Activated naive CD8-positive, alpha-beta T cell treated with anti-CD3 and anti-CD28 coated beads for 36 hours (primary cell): ENCODE results near the gene DAAM1. TPM values are rescaled to one million over a fixed set of nuclear protein-coding genes. Genes with fewer than 3 reads are reported as not detected.

Experiments used
- DNase-seq: peaks from one replicate; pipeline ENCODE4 v3.0.0; 2021
- H3K27ac Mint-ChIP-seq: one replicate; pipeline ENCODE4 v1.8.0; 2022; ENCODE audit warnings: mild to moderate bottlenecking, moderate library complexity, mixed read lengths
- H3K27me3 Mint-ChIP-seq: one replicate; pipeline ENCODE4 v1.8.0; 2022; ENCODE audit warnings: mild to moderate bottlenecking, mixed read lengths
- H3K36me3 Mint-ChIP-seq: one replicate; pipeline ENCODE4 v1.8.0; 2021; ENCODE audit warnings: mild to moderate bottlenecking, mixed read lengths
- H3K4me1 Mint-ChIP-seq: one replicate; pipeline ENCODE4 v1.8.0; 2021; ENCODE audit warnings: mixed read lengths
- H3K4me3 Mint-ChIP-seq: one replicate; pipeline ENCODE4 v1.8.0; 2022; ENCODE audit warnings: mild to moderate bottlenecking, moderate library complexity, mixed read lengths
- H3K9me3 Mint-ChIP-seq: one replicate; pipeline ENCODE4 v1.8.0; 2022; ENCODE audit warnings: mixed read lengths
- total RNA-seq, 2 experiments: library from RNA; stranded (reverse); gene quantifications; one replicate each; pipeline ENCODE4 v1.2.3, GENCODE V29; 2021

The DAAM1 gene
- total RNA-seq, 2 experiments from 2014 or later: 9.2 to 10.5 TPM

DNA sequence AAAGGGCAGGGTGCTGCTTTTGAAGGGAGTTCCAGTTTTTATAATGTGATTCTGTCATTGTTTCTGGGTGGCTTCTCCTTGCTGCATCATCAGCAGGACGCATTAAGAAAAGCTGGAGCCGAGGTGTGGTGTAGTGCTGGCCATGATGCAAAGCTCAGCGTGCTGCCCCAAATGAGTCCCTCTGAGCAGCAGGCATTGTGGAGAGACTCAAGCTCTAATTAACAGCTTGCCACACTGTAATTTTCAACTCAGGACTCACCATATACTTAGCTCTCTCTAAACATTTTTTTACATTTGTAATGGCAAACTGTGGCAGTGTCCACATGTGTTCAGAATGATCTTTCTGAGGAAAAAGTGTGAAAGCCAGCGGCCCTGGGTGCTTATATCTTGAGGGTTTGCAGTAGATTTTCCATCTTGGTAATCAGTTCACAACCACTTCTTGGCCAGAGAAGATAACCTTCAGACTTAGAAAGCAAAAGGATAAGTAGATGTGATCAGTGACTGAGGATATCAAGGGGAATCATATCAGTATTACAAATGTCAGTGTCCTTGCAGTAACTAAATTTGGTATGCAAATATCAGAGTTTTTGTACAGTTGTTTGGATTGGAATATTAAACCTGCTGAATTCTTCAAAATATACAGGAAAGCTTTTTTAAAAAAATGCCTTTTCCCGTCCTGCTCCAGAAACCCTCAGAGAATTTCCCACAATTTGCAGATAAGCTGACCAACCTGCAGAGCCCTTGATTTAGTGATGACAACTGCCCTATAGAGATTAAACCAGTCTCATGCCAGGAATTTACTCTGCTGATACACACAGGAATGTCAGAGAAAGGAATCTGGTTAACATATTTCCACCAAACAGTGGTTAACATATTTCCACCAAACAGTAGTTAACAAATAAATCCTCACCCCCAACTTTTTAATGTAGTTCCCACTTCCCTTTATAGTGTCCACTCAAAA lies 63.6 kb downstream of the DAAM1 start:
- H3K27me3 Mint-ChIP-seq: no peaks in the 10 kb centered on the region
- H3K4me3 Mint-ChIP-seq: no peak overlapping the region
- H3K36me3 Mint-ChIP-seq: peaks cover under 1% of the 10 kb centered on the region
- H3K27ac Mint-ChIP-seq: no peak overlapping the region
- peaks cover 2% of the 10 kb centered on the region for H3K4me1 Mint-ChIP-seq
- no peaks in the 10 kb centered on the region for H3K9me3 Mint-ChIP-seq
- no peak for DNase-seq

DNA sequence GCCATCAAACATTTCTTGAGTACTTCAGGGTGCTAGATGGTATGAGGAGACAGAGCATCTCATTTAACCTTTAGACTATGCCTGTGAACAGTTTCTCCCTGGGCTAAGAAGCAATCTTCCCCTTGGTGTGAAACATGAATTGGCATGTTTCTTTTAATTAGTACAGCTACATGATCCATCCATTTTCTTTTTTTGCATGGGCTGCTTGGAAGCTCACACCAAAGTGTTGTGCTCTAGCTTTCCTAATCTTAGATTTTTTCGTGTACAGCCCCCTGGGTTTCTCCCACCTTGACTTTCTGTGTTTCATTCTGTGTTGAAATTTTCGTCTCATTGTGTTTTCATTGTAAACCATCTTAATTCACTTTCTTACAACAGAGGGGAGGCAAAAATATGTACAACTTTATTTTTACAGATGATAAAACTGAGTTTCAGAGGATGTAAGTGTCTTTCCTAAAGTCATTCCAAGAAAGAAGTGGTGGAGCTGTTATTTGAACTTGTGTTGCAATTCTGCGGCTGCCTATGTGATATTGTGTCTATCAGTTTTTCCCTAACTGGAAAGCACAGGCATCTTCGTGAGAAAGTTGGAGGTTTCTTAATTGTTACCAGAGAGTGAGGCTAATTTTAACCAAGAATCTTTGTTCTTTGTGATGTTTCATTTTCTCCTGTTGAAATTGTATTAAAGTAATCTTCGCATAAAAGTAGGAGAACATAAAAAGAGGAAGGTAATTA lies 64.5 kb downstream of the DAAM1 start:
- H3K27me3 Mint-ChIP-seq: no peaks in the 10 kb centered on the region
- H3K4me1 Mint-ChIP-seq: peaks cover 2% of the 10 kb centered on the region
- H3K4me3 Mint-ChIP-seq: no peak overlapping the region
- no peaks in the 10 kb centered on the region for H3K9me3 Mint-ChIP-seq
- no peak for DNase-seq
- H3K27ac Mint-ChIP-seq: no peak overlapping the region
- peaks cover 6% of the 10 kb centered on the region for H3K36me3 Mint-ChIP-seq

DNA sequence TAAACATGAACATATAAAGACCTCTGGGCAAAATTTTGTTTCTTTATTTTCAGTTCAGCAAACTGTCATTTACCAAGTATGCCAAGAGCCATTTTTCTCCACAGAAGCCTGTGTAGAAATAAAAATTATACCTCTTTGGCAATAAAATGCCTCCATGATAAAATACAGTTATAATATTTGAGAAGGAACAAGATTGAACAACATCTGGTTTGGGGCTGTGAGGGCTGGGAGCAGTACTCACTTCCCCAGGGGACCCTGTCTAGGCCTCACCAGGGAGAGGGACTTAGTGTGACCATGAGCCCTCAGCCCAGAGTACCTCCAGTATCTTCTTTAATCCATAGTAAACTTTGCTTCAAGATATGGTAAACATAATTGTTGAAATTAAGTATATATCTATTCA lies 65.1 kb downstream of the DAAM1 start:
- Mint-ChIP-seq H3K9me3 (no peaks in the 10 kb centered on the region), H3K36me3 (peaks cover 6% of the 10 kb centered on the region), H3K4me1 (peaks cover 2% of the 10 kb centered on the region), H3K27ac (no peak overlapping the region), H3K4me3 (no peak overlapping the region), H3K27me3 (no peaks in the 10 kb centered on the region)
- DNase-seq: no peak

DNA sequence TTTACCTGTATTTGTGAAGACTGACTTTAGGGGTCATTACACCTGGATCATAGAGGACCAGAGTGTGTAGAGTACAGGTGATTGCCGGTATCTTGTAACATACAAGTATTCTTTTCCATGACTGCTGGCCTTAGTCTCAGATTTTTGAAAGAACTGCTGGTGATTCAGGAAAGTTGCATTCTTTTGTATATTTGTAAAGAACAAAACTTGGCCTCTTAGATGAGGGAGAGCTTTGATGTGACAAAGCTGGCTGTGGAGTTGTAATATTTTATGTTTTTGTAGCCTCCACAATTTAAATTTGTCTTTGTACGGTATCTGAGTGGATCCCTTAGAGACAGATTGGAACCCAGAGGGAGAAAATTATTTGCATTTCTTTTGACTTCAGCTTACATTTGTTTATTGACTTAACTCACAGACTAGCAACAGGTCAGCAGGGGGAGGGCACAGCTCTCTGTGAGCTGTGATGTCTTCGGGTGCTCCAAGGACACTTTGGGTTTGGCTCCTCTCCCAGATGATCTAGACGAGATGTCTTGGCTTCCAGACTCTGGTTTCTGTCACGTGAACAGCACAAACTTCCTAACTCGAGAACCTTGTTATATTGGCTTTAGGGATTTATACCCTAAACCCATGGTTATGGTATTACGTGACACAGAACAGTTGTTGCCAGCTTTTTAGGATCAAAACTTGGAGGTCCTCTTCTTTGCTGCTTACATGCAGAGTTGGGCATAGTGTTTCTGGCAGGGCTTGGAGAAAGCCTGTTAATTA lies 65.9 kb downstream of the DAAM1 start:
- no peak for DNase-seq
- no peaks in the 10 kb centered on the region for H3K27me3 Mint-ChIP-seq
- H3K4me3 Mint-ChIP-seq: no peak overlapping the region
- H3K4me1 Mint-ChIP-seq: peaks cover 2% of the 10 kb centered on the region
- H3K9me3 Mint-ChIP-seq: no peaks in the 10 kb centered on the region
- H3K27ac Mint-ChIP-seq: no peak overlapping the region
- peaks cover 6% of the 10 kb centered on the region for H3K36me3 Mint-ChIP-seq

DNA sequence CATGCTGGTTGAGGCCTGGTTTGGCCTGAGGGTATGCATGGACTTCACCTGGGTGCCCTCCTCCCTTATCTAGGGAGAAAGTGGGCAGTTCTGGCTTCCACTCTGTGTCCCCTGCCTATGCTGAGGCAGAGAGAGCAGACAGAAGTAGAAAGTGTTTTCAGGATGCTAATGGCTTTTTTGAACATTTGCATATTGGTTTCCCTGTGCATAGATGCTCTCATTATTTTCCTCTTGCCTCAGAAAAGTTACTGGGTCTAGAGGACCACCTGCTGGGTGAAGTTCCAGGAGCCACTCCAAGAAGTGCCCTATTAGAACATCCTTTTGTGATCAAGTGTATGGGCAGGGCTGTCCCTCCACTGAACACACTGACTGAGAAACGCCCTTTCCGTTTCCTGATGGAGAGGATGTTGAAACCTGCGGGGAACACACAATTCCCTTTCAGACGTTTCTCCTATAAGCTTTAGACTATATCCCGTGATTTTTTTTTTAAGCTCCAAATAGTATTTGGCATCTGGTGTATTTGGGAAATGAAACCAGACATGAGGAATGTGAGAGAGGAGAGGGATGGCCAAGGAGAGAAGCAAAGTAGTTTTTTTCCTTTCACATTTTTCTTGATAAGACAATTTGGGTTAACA lies 66.6 kb downstream of the DAAM1 start:
- no peaks in the 10 kb centered on the region for H3K27me3 Mint-ChIP-seq
- no peak for DNase-seq

DNA sequence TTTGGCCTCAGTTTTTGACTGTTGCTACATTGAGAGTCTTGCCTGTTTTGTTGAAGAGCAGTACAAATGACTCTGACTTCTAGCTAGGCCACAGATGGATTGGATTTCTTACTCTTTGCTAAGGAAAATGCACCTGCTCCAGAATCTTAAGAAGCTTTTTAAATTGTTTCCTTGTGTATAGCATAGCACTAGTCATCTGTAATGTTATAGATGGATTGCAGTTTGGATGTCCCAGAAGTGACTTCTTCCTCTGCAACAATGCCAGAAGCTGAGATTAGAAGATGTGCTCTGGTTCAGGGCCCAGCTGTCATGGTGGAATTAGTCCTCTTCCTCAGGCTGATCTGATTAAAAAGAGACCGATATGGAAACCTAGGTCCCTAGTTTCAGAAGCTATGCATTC lies 67.9 kb downstream of the DAAM1 start:
- Mint-ChIP-seq H3K27me3 (no peaks in the 10 kb centered on the region), H3K27ac (no peak overlapping the region), H3K36me3 (peaks cover 6% of the 10 kb centered on the region), H3K4me1 (no peaks in the 10 kb centered on the region), H3K9me3 (no peaks in the 10 kb centered on the region), H3K4me3 (no peak overlapping the region)
- DNase-seq: no peak

More for the DNA sequence above, 66.6 kb downstream of the DAAM1 start:
- Mint-ChIP-seq H3K36me3 (peaks cover 6% of the 10 kb centered on the region), H3K4me1 (peaks cover 2% of the 10 kb centered on the region), H3K9me3 (no peaks in the 10 kb centered on the region), H3K4me3 (no peak overlapping the region), H3K27ac (no peak overlapping the region)

DNA sequence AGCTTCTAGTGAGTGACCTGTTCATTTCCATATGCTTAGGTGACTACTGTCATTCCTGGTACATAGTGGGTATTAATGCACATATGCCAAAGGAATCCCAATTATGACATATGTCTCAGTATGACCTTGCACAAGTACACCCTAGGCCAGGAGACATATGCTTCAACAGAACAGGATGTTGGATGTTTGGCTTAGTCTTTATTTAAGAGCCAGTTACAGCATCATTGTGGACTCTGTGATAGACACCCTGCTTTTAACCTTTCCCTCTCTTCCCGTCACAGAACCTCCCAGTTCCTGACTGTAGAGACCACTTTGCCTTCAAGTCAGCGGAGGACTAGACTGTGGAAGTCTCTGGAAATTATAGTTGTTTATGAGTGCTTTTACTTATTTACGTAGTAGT lies 72.9 kb downstream of the DAAM1 start:
- no peak overlapping the region for H3K27ac Mint-ChIP-seq
- H3K36me3 Mint-ChIP-seq: peaks cover 25% of the 10 kb centered on the region
- H3K4me1 Mint-ChIP-seq: peaks cover 7% of the 10 kb centered on the region
- no peak for DNase-seq
- H3K4me3 Mint-ChIP-seq: no peak overlapping the region
- no peaks in the 10 kb centered on the region for H3K27me3 Mint-ChIP-seq
- H3K9me3 Mint-ChIP-seq: no peaks in the 10 kb centered on the region

DNA sequence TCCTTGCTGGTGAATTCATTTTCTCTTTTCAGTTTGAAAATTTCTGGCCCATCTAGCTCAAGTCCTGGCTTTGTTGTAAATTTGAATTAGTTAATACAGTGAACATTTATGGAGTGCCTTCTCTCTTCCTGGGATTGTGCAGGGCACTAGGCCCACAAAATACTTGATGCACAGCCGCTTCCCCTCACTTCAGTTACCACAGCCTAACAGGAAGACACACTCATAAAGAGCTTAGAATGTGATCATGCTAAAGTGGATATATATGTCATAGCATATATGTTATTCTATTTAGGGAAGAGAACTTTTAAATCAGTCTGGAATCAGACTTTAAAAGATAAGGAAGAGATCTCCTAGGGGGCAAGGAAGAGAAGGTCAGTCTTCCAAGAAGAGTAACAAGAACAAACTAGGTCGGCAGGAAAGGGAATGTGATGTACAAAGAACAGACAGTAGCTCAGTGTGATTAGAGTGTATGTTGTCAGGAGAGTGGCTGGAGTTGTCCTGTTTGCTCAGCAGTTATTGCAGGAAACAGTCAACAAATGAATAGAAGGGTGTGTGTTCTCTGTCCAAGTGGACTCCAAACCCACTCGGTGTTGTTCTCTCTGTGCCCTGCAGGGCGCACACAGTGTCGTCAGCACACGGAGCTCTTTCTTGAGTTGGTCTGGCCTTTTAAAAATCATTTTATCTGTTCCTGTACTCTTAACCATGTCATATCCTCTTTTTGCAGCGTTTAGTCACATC lies 74.4 kb downstream of the DAAM1 start:
- Mint-ChIP-seq H3K27me3 (no peaks in the 10 kb centered on the region), H3K4me3 (no peak overlapping the region), H3K36me3 (peaks cover 22% of the 10 kb centered on the region), H3K27ac (no peak overlapping the region), H3K4me1 (peaks cover 11% of the 10 kb centered on the region), H3K9me3 (no peaks in the 10 kb centered on the region)
- DNase-seq: no peak

DNA sequence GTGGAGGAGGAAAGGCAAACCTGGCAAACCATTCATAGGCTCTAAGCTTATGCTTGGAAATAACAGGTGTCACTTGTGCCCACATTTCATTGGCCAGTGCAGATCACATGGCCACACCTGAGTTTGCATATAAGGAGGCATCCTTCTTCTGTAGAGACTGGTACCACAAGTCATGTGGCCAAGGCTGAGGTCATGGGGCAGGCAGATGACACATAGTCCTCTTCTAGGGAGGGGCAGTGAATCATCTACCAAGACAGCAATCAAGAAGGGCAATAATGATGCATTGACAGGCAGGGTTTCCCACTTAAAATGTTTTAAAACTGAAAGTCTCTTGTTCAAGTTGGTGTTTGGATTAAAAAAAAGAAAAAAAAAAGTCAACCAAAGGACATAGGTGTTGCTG lies 77.3 kb downstream of the DAAM1 start:
- Mint-ChIP-seq H3K27me3 (no peaks in the 10 kb centered on the region), H3K4me1 (peaks cover 11% of the 10 kb centered on the region), H3K9me3 (no peaks in the 10 kb centered on the region), H3K27ac (no peak overlapping the region), H3K36me3 (peaks cover 29% of the 10 kb centered on the region), H3K4me3 (no peak overlapping the region)
- DNase-seq: peak; percentile 40

DNA sequence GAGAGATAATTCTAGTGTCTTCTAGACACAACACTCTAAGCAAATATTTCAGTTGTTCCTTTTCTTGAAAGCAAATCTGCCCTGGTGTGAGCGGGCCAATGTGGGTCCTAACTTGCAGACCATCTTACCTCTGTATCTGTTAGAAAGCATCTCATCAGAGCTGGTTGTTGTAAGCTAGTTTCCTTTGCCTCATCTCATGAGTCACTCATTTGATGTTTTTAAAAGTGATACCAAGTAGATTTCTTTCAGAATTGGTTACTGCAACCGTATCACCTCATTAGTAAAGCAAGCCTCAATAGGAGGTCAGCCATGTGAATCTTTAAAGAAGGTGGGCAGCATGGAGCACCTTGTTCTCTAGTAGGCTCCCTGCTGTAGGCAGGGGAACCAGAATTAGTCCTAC lies 78.6 kb downstream of the DAAM1 start:
- no peaks in the 10 kb centered on the region for H3K9me3 Mint-ChIP-seq
- no peaks in the 10 kb centered on the region for H3K27me3 Mint-ChIP-seq
- peaks cover 11% of the 10 kb centered on the region for H3K4me1 Mint-ChIP-seq
- H3K27ac Mint-ChIP-seq: no peak overlapping the region
- no peak overlapping the region for H3K4me3 Mint-ChIP-seq
- DNase-seq: no peak
- H3K36me3 Mint-ChIP-seq: peaks cover 29% of the 10 kb centered on the region

DNA sequence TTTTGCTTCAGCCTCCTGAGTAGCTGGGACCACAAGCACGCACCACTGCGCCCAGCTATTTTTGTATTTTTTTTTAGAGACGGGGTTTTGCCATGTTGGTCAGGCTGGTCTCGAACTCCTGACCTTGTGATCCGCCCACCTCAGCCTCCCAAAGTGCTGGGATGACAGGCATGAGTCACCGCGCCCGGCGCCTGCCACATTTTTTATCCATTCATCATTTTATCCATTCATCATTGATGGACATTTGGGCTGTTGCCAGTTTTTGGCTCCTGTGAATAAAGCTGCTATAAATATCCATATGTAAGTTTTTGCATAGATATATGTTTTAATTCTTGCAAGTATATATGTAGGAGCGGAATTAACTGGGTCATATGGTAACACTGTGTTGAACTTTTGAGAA lies 79.5 kb downstream of the DAAM1 start:
- no peaks in the 10 kb centered on the region for H3K9me3 Mint-ChIP-seq
- no peaks in the 10 kb centered on the region for H3K27me3 Mint-ChIP-seq
- H3K27ac Mint-ChIP-seq: no peak overlapping the region
- H3K4me3 Mint-ChIP-seq: no peak overlapping the region
- no peak for DNase-seq
- peaks cover 29% of the 10 kb centered on the region for H3K36me3 Mint-ChIP-seq
- peaks cover 11% of the 10 kb centered on the region for H3K4me1 Mint-ChIP-seq

DNA sequence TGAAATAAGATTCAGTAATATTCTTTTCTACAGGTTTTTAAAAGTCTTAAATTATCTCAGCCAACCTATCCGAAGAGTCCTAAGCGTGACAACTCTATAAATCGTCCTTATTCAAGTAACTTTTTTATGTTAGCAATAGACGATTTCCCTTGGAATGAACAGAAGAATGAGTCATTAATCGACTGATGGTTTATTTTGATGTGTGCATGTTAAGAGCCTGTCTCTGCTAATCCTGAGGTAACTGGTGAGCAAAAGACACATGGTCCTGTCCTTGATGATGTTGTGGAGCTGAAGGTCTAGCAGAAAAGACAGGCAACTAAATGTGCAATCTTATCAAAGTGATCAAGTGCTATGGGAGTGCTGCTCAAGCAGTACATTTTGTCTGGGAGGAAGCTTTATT lies 80.4 kb downstream of the DAAM1 start:
- H3K27ac Mint-ChIP-seq: no peak overlapping the region
- DNase-seq: no peak
- H3K9me3 Mint-ChIP-seq: no peaks in the 10 kb centered on the region
- peaks cover 25% of the 10 kb centered on the region for H3K36me3 Mint-ChIP-seq
- H3K4me1 Mint-ChIP-seq: peaks cover 11% of the 10 kb centered on the region
- no peak overlapping the region for H3K4me3 Mint-ChIP-seq
- H3K27me3 Mint-ChIP-seq: no peaks in the 10 kb centered on the region

DNA sequence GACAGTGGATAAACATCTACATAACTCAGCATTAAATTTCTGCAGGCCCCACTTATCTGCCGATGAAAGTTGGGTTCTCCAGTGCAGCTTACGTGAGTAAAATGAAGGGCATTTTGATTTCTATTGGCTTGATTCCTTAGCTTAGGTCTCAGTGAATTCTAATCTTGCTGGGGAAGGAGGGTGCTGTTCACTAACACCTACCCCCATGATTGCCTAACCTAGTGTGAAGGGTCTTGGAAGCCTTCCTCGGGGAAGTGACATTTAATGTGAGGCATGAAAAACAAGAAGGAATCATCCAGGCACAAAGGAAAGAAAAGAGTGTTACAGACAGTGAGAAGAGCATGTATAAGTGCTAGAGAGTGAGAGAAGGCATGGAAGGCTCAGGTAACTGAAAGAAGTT lies 81.0 kb downstream of the DAAM1 start:
- no peak for DNase-seq
- no peaks in the 10 kb centered on the region for H3K9me3 Mint-ChIP-seq
- H3K36me3 Mint-ChIP-seq: peaks cover 25% of the 10 kb centered on the region
- no peaks in the 10 kb centered on the region for H3K27me3 Mint-ChIP-seq
- no peak overlapping the region for H3K27ac Mint-ChIP-seq
- H3K4me1 Mint-ChIP-seq: peaks cover 13% of the 10 kb centered on the region
- H3K4me3 Mint-ChIP-seq: no peak overlapping the region

DNA sequence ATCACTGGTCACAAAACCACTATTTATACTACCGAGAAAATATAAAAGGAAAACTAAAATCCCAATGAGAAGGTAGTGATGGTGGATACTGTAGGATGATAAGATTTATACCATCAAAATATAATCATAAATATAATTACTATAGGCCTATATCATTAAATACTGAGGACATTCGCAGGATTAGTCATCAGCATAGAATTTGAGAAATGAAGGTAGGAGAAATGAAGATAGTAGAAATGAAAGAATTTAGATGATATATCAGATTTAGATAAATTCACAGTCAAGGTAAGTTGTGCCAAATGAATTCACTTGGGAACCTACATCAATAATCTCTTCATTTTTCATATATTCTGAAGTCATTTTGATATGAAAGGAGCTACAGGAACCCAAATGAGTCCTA lies 82.8 kb downstream of the DAAM1 start:
- H3K9me3 Mint-ChIP-seq: no peaks in the 10 kb centered on the region
- H3K4me3 Mint-ChIP-seq: no peak overlapping the region
- peaks cover 23% of the 10 kb centered on the region for H3K4me1 Mint-ChIP-seq
- DNase-seq: no peak
- no peaks in the 10 kb centered on the region for H3K27me3 Mint-ChIP-seq
- H3K36me3 Mint-ChIP-seq: peaks cover 10% of the 10 kb centered on the region
- no peak overlapping the region for H3K27ac Mint-ChIP-seq
